ENCODE measurements around the gene ZC3H8.
"Not testable (repeated sequence)": the region's sequence is repeated elsewhere in the genome, so short reads cannot be mapped to it uniquely, and the experiment has no call there.

Gene ZC3H8

GRCh38 chr2:112230371-112230770 lies 24.5 kb downstream of the ZC3H8 start:
- no peak for FAIRE-seq
- TF ChIP-seq TAF1 (IDR thresholded peaks at IDR 0.05; ENCODE audit: low read depth, low read length) (no peak), POU2F2 (IDR thresholded peaks at IDR 0.05; ENCODE audit: low read depth, low read length) (no peak), SPI1 (IDR thresholded peaks at IDR 0.05; ENCODE audit: low read depth, low read length) (no peak), POLR2AphosphoS5 (IDR thresholded peaks at IDR 0.05; ENCODE audit: low read depth, low read length) (no peak), PAX5 (IDR thresholded peaks at IDR 0.05; ENCODE audit: insufficient read depth, low read length, severe bottlenecking) (no peak), POLR2A (IDR thresholded peaks at IDR 0.05; ENCODE audit: low read depth, low read length) (no peak)
- DNase-seq (ENCODE audit: insufficient read length, low spot score) = no peak

GRCh38 chr2:112229348-112229747 lies 25.5 kb downstream of the ZC3H8 start:
- FAIRE-seq = no peak
- DNase-seq (ENCODE audit: insufficient read length, low spot score) = no peak
- TF ChIP-seq POU2F2 (IDR thresholded peaks at IDR 0.05; ENCODE audit: low read depth, low read length) (no peak), PAX5 (IDR thresholded peaks at IDR 0.05; ENCODE audit: insufficient read depth, low read length, severe bottlenecking) (no peak), SPI1 (IDR thresholded peaks at IDR 0.05; ENCODE audit: low read depth, low read length) (no peak), POLR2A (IDR thresholded peaks at IDR 0.05; ENCODE audit: low read depth, low read length) (no peak), TAF1 (IDR thresholded peaks at IDR 0.05; ENCODE audit: low read depth, low read length) (no peak), POLR2AphosphoS5 (IDR thresholded peaks at IDR 0.05; ENCODE audit: low read depth, low read length) (no peak)

- FAIRE-seq (no peak), DNase-seq (ENCODE audit: insufficient read length, low spot score) (no peak)
- TF ChIP-seq TAF1 (IDR thresholded peaks at IDR 0.05; ENCODE audit: low read depth, low read length) (no peak), SPI1 (IDR thresholded peaks at IDR 0.05; ENCODE audit: low read depth, low read length) (peak; percentile 28; the same call in 1 of the 2 replicates)
These were observed 34.0 kb downstream of the ZC3H8 start for GRCh38 chr2:112220831-112221230.

- TF ChIP-seq POLR2AphosphoS5 (IDR thresholded peaks at IDR 0.05; ENCODE audit: low read depth, low read length) = no peak
- no peak for TF ChIP-seq POLR2A (IDR thresholded peaks at IDR 0.05; ENCODE audit: low read depth, low read length)
- no peak for TF ChIP-seq POU2F2 (IDR thresholded peaks at IDR 0.05; ENCODE audit: low read depth, low read length)
- TF ChIP-seq PAX5 (IDR thresholded peaks at IDR 0.05; ENCODE audit: insufficient read depth, low read length, severe bottlenecking) = no peak
- no peak for TF ChIP-seq SPI1 (IDR thresholded peaks at IDR 0.05; ENCODE audit: low read depth, low read length)
- no peak for TF ChIP-seq TAF1 (IDR thresholded peaks at IDR 0.05; ENCODE audit: low read depth, low read length)
- DNase-seq (ENCODE audit: insufficient read length, low spot score) = no peak
- FAIRE-seq = peak; percentile 72
These were observed 34.7 kb downstream of the ZC3H8 start for GRCh38 chr2:112220186-112220585.

- no peak for DNase-seq (ENCODE audit: insufficient read length, low spot score)
- TF ChIP-seq PAX5 (IDR thresholded peaks at IDR 0.05; ENCODE audit: insufficient read depth, low read length, severe bottlenecking) = no peak
- no peak for FAIRE-seq
These were observed 37.0 kb downstream of the ZC3H8 start for GRCh38 chr2:112217854-112218253.

GRCh38 chr2:112216167-112216566 lies 38.7 kb downstream of the ZC3H8 start:
- DNase-seq (ENCODE audit: insufficient read length, low spot score) (no peak), FAIRE-seq (no peak)
- TF ChIP-seq SPI1 (IDR thresholded peaks at IDR 0.05; ENCODE audit: low read depth, low read length) = no peak

GRCh38 chr2:112207905-112208304 lies 46.9 kb downstream of the ZC3H8 start:
- FAIRE-seq; DNase-seq (ENCODE audit: insufficient read length, low spot score): not testable (repeated sequence)

GRCh38 chr2:112204411-112204810 lies 50.4 kb downstream of the ZC3H8 start:
- TF ChIP-seq POU2F2 (IDR thresholded peaks at IDR 0.05; ENCODE audit: low read depth, low read length) (no peak), POLR2AphosphoS5 (IDR thresholded peaks at IDR 0.05; ENCODE audit: low read depth, low read length) (no peak), TAF1 (IDR thresholded peaks at IDR 0.05; ENCODE audit: low read depth, low read length) (no peak), PAX5 (IDR thresholded peaks at IDR 0.05; ENCODE audit: insufficient read depth, low read length, severe bottlenecking) (no peak), POLR2A (IDR thresholded peaks at IDR 0.05; ENCODE audit: low read depth, low read length) (no peak), SPI1 (IDR thresholded peaks at IDR 0.05; ENCODE audit: low read depth, low read length) (no peak)
- DNase-seq (ENCODE audit: insufficient read length, low spot score) = no peak
- FAIRE-seq = no peak

- DNase-seq (ENCODE audit: insufficient read length, low spot score) (no peak), FAIRE-seq (no peak)
- no peak for TF ChIP-seq POU2F2 (IDR thresholded peaks at IDR 0.05; ENCODE audit: low read depth, low read length)
- no peak for TF ChIP-seq POLR2AphosphoS5 (IDR thresholded peaks at IDR 0.05; ENCODE audit: low read depth, low read length)
These were observed 53.0 kb downstream of the ZC3H8 start for GRCh38 chr2:112201696-112202430.

GRCh38 chr2:112199188-112199587 lies 55.7 kb downstream of the ZC3H8 start:
- TF ChIP-seq SPI1 (IDR thresholded peaks at IDR 0.05; ENCODE audit: low read depth, low read length) (peak; percentile 77), POLR2AphosphoS5 (IDR thresholded peaks at IDR 0.05; ENCODE audit: low read depth, low read length) (no peak), TAF1 (IDR thresholded peaks at IDR 0.05; ENCODE audit: low read depth, low read length) (no peak), POLR2A (IDR thresholded peaks at IDR 0.05; ENCODE audit: low read depth, low read length) (no peak), POU2F2 (IDR thresholded peaks at IDR 0.05; ENCODE audit: low read depth, low read length) (no peak), PAX5 (IDR thresholded peaks at IDR 0.05; ENCODE audit: insufficient read depth, low read length, severe bottlenecking) (peak; percentile 52)
- no peak for DNase-seq (ENCODE audit: insufficient read length, low spot score)
- FAIRE-seq = peak; percentile 89

GRCh38 chr2:112198780-112199179 lies 56.1 kb downstream of the ZC3H8 start:
- DNase-seq (ENCODE audit: insufficient read length, low spot score) (no peak), FAIRE-seq (no peak)
- no peak for TF ChIP-seq SPI1 (IDR thresholded peaks at IDR 0.05; ENCODE audit: low read depth, low read length)
